OCI-LY1 (cell line): ENCODE measurements around the gene BTBD6.

ENCODE experiments used
- H2AFZ ChIP-seq: fragments of 200-600 bp; sonication (generic), shearing (Covaris generic); 2 replicates; pipeline ENCODE4 v1.6.0; 2014; ENCODE audit warnings: antibody characterized with exemption, mild to moderate bottlenecking, low read length
- H3F3A ChIP-seq: fragments of 200-600 bp; sonication (generic), shearing (Covaris generic); 2 replicates; pipeline ENCODE4 v1.6.0; 2014; ENCODE audit warnings: mild to moderate bottlenecking, antibody characterized with exemption, low read length, moderate library complexity; ENCODE audit not compliant: insufficient read depth
- H3K27ac ChIP-seq: fragments of 200-600 bp; sonication (generic); 2 replicates; pipeline ENCODE4 v1.5.1; 2014; ENCODE audit warnings: low read length, mixed run types, mild to moderate bottlenecking, low read depth; ENCODE audit not compliant: poor library complexity, severe bottlenecking
- H3K27me3 ChIP-seq: fragments of 200-600 bp; sonication (generic); 2 replicates; pipeline ENCODE4 v1.6.0; 2014; ENCODE audit warnings: antibody characterized with exemption, mild to moderate bottlenecking, low read length, moderate library complexity; ENCODE audit not compliant: insufficient read depth
- H3K36me3 ChIP-seq: fragments of 200-600 bp; sonication (generic); 2 replicates; pipeline ENCODE4 v1.6.1; 2014; ENCODE audit warnings: mild to moderate bottlenecking, antibody characterized with exemption, low read length, moderate library complexity, mixed read lengths; ENCODE audit not compliant: insufficient read depth
- H3K4me1 ChIP-seq: fragments of 200-600 bp; sonication (generic); 2 replicates; pipeline ENCODE4 v1.5.1; 2014; ENCODE audit warnings: mild to moderate bottlenecking, low read length, moderate library complexity; ENCODE audit not compliant: insufficient read depth, severe bottlenecking
- H3K4me2 ChIP-seq: fragments of 200-600 bp; sonication (generic), shearing (Covaris generic); 2 replicates; pipeline ENCODE4 v1.6.1; 2014; ENCODE audit warnings: low read length
- H3K4me3 ChIP-seq: fragments of 200-600 bp; sonication (generic); 2 replicates; pipeline ENCODE4 v1.5.1; 2014; ENCODE audit warnings: low read length, low read depth, mild to moderate bottlenecking, mixed read lengths; ENCODE audit not compliant: poor library complexity, severe bottlenecking
- H3K79me2 ChIP-seq: fragments of 200-600 bp; shearing (Covaris generic); 2 replicates; pipeline ENCODE4 v1.6.1; 2016; ENCODE audit warnings: mixed run types, low read length, mixed read lengths; ENCODE audit not compliant: insufficient read depth
- H3K9ac ChIP-seq: fragments of 200-600 bp; sonication (generic), shearing (Covaris generic); 2 replicates; pipeline ENCODE4 v1.6.1; 2014; ENCODE audit warnings: mild to moderate bottlenecking, low read length, mixed read lengths
- H3K9me2 ChIP-seq: fragments of 200-600 bp; sonication (generic), shearing (Covaris generic); 2 replicates; pipeline ENCODE4 v1.6.1; 2014; ENCODE audit warnings: low read depth, mild to moderate bottlenecking, low read length, mixed read lengths
- H3K9me3 ChIP-seq: fragments of 200-600 bp; shearing (Covaris generic); 2 replicates; pipeline ENCODE4 v1.6.1; 2014; ENCODE audit warnings: low read length, mixed read lengths
- H4K20me1 ChIP-seq: fragments of 200-600 bp; sonication (generic), shearing (Covaris generic); 2 replicates; pipeline ENCODE4 v1.6.0; 2016; ENCODE audit warnings: mild to moderate bottlenecking, low read length; ENCODE audit not compliant: insufficient read depth
- CTCF ChIP-seq: fragments of 200-600 bp; sonication (generic), shearing (Covaris generic); IDR thresholded peaks from 2 replicates; pipeline ENCODE4 v1.5.1; 2017; ENCODE audit warnings: mild to moderate bottlenecking, antibody characterized with exemption, low read length, moderate library complexity, mixed read lengths
- EZH2 ChIP-seq: fragments of 200-600 bp; sonication (generic), shearing (Covaris generic); IDR thresholded peaks from 2 replicates; pipeline ENCODE4 v1.8.0; 2017; ENCODE audit warnings: borderline replicate concordance, mixed run types, mild to moderate bottlenecking, antibody characterized with exemption, low read length, moderate library complexity, mixed read lengths

Gene BTBD6

DNA sequence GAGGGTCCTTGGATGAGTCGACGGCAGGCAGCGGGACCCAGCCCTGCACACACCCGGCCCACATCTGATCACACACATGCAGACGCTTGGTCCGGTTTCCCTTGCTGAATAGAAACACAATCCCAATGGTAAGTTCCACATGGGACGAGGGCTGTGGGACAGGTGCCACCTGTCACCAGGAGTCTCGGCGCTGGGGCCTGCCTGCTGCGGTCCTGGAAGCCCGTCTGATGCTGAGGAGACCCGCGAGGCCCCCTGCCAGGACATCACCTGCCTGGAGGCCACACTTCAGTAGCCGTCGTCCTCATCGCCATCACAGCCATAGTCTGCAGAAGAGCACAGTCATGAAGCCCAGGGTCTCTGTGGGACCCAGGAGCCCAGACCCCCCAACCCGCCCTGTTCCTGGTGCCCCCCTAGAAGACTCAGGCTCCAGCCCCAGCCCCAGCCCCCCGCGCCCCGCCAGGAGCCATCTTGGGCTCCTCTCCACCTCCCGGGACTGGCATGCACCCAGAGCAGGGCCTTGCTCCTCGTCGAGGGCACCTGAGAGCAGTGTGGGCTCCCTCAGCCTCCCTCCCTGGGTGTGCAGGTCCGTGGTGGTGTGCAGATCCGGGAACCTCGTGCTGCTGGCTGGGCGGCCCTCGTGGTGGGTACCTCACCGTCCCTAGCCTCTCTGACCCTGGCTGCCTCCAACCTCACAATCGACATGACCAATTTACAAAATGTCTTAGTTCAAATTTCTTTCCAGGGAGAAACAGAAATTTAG lies 37.9 kb upstream of the BTBD6 start:
- Histone ChIP-seq H3K79me2 (no peaks in the 10 kb centered on the region), H3K27ac (no peak overlapping the region), H3K4me2 (no peak overlapping the region), H3K27me3 (no peaks in the 10 kb centered on the region), H2AFZ (no peak overlapping the region), H3K4me1 (no peaks in the 10 kb centered on the region), H3K36me3 (0 out of 2 replicates have a peak, but pooled peaks cover 3% of the 10 kb centered on the region), H4K20me1 (no peaks in the 10 kb centered on the region), H3F3A (no peaks in the 10 kb centered on the region), H3K4me3 (no peak overlapping the region), H3K9me2 (no peaks in the 10 kb centered on the region), H3K9ac (no peak overlapping the region), H3K9me3 (no peaks in the 10 kb centered on the region)
- TF ChIP-seq CTCF (no peak), EZH2 (no peak)

GRCh38 chr14:105211086-105211757 lies 37.1 kb upstream of the BTBD6 start:
- no peaks in the 10 kb centered on the region for H3K27me3 ChIP-seq
- 0 out of 2 replicates have a peak, but pooled peaks cover 3% of the 10 kb centered on the region for H3K36me3 ChIP-seq
- H3K27ac ChIP-seq = no peak overlapping the region
- H3K79me2 ChIP-seq = no peaks in the 10 kb centered on the region
- no peaks in the 10 kb centered on the region for H3K9me2 ChIP-seq
- no peaks in the 10 kb centered on the region for H3K9me3 ChIP-seq
- no peaks in the 10 kb centered on the region for H3F3A ChIP-seq
- no peaks in the 10 kb centered on the region for H4K20me1 ChIP-seq
- no peak overlapping the region for H3K9ac ChIP-seq
- no peak for TF ChIP-seq CTCF
- TF ChIP-seq EZH2 = no peak
- H2AFZ ChIP-seq = no peak overlapping the region
- H3K4me3 ChIP-seq = no peak overlapping the region
- no peaks in the 10 kb centered on the region for H3K4me1 ChIP-seq
- no peak overlapping the region for H3K4me2 ChIP-seq

DNA sequence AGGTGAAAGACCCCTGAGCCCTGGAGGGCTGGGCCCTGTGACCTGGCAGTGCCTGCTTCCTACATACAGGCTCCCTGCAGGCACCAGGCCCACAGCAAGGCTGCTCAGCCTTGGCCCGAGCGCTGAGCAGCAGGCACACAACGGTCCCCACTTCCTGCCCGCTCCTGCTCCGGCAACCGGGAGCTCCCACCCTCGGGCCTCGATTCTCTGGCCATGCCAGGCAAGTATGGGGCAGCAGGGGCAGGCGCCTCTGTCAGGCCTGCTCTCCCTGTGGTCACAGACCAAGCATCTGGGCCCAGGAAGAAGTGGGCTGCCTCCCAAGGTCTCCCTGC lies 36.6 kb upstream of the BTBD6 start:
- H3K4me2 ChIP-seq = no peak overlapping the region
- H2AFZ ChIP-seq = no peak overlapping the region
- no peak overlapping the region for H3K27ac ChIP-seq
- no peaks in the 10 kb centered on the region for H3K79me2 ChIP-seq
- no peak overlapping the region for H3K4me3 ChIP-seq
- no peaks in the 10 kb centered on the region for H3K4me1 ChIP-seq
- no peak overlapping the region for H3K9ac ChIP-seq
- H4K20me1 ChIP-seq = no peaks in the 10 kb centered on the region
- no peaks in the 10 kb centered on the region for H3K27me3 ChIP-seq
- 0 out of 2 replicates have a peak, but pooled peaks cover 3% of the 10 kb centered on the region for H3K36me3 ChIP-seq
- no peaks in the 10 kb centered on the region for H3K9me2 ChIP-seq
- no peaks in the 10 kb centered on the region for H3K9me3 ChIP-seq
- H3F3A ChIP-seq = no peaks in the 10 kb centered on the region
- no peak for TF ChIP-seq CTCF
- no peak for TF ChIP-seq EZH2
